Placental epithelial cell (primary cell): Measurements from ENCODE around the gene PGA5. TPM values are rescaled to one million over a fixed set of nuclear protein-coding genes. Genes with fewer than 3 reads are reported as not detected.

Source experiments
- total RNA-seq: library from RNA; depleted of rRNA; stranded (reverse); fragments of >200 nt; gene quantifications from 2 replicates; pipeline ENCODE4 v1.2.3, GENCODE V29; 2012

Gene PGA5
- total RNA-seq, result not detected in 2 replicates

GRCh38 chr11:61240875-61241274 is at the start of gene PGA5:
Gene PGA5, plus strand, starts transcription at chr11:61241175. Its CDS starts 52 bp downstream, at chr11:61241227.

GRCh38 chr11:61202950-61203746 is 37.8 kb upstream of the PGA5 start, which contains the start of gene PGA3:
Gene PGA3, plus strand, starts transcription at chr11:61203515. Its CDS starts 50 bp downstream, at chr11:61203565.

GRCh38 chr11:61222047-61222446 is 18.9 kb upstream of the PGA5 start, which contains the start of gene PGA4:
Gene PGA4, plus strand, starts transcription at chr11:61222347. Its CDS starts 54 bp downstream, at chr11:61222401.

GRCh38 chr11:61294717-61295595 is 54.0 kb downstream of the PGA5 start, which contains the start of gene VWCE:
Gene VWCE, minus strand, starts transcription at chr11:61295316. Its CDS starts 279 bp downstream, at chr11:61295037.

Other genes starting within 250 kb of the PGA5 start
- not detected in 2 replicates for gene CD5, start 138.7 kb upstream of the PGA5 start, total RNA-seq
- gene VPS37C, start 79.7 kb upstream of the PGA5 start, total RNA-seq, result 13.7 and 21.3 TPM in 2 replicates
- gene PGA3, start 37.7 kb upstream of the PGA5 start, total RNA-seq, result not detected in 2 replicates
- not detected in 2 replicates for gene PGA4, start 18.8 kb upstream of the PGA5 start, total RNA-seq
- gene VWCE, start 54.1 kb downstream of the PGA5 start, total RNA-seq, result 0.39 and 0.65 TPM in 2 replicates
- 267 and 359 TPM in 2 replicates for gene DDB1, start 91.9 kb downstream of the PGA5 start, total RNA-seq
- 30.9 and 46.7 TPM in 2 replicates for gene TKFC, start 92.1 kb downstream of the PGA5 start, total RNA-seq
- 38.9 and 57.0 TPM in 2 replicates for gene CYB561A3, start 120.7 kb downstream of the PGA5 start, total RNA-seq
- gene TMEM138, start 121.2 kb downstream of the PGA5 start, total RNA-seq, result 13.0 and 15.4 TPM in 2 replicates
- gene TMEM216, start 151.4 kb downstream of the PGA5 start, total RNA-seq, result 11.0 and 16.9 TPM in 2 replicates
- 35.5 and 36.5 TPM in 2 replicates for gene CPSF7, start 188.8 kb downstream of the PGA5 start, total RNA-seq
- gene SDHAF2, start 188.9 kb downstream of the PGA5 start, total RNA-seq, result 41.6 and 54.5 TPM in 2 replicates